Hepatocyte (in vitro differentiated cells): ENCODE data around the gene RTN4R.

Source experiments
- EZH2 ChIP-seq: fragments of 200-600 bp; sonication (generic); IDR thresholded peaks from 2 replicates; pipeline ENCODE4 v1.6.1; 2016; ENCODE audit warnings: antibody characterized with exemption, mild to moderate bottlenecking, borderline replicate concordance
- EZH2phosphoT487 ChIP-seq: fragments of 200-600 bp; sonication (generic); IDR thresholded peaks from one replicate; pipeline ENCODE4 v1.6.1; 2018; ENCODE audit warnings: antibody characterized with exemption, mild to moderate bottlenecking, low read depth, moderate library complexity; ENCODE audit not compliant: unreplicated experiment, severe bottlenecking
- TF ChIP-seq, protein P1 (sequence below): fragments of 200-600 bp; sonication (generic); IDR thresholded peaks from 2 replicates; pipeline ENCODE4 v1.5.1; 2016; ENCODE audit warnings: antibody characterized with exemption, mild to moderate bottlenecking; ENCODE audit not compliant: poor library complexity

GRCh38 chr22:20209761-20210250, 58.3 kb downstream of the RTN4R start:
- TF ChIP-seq, protein P1, sequence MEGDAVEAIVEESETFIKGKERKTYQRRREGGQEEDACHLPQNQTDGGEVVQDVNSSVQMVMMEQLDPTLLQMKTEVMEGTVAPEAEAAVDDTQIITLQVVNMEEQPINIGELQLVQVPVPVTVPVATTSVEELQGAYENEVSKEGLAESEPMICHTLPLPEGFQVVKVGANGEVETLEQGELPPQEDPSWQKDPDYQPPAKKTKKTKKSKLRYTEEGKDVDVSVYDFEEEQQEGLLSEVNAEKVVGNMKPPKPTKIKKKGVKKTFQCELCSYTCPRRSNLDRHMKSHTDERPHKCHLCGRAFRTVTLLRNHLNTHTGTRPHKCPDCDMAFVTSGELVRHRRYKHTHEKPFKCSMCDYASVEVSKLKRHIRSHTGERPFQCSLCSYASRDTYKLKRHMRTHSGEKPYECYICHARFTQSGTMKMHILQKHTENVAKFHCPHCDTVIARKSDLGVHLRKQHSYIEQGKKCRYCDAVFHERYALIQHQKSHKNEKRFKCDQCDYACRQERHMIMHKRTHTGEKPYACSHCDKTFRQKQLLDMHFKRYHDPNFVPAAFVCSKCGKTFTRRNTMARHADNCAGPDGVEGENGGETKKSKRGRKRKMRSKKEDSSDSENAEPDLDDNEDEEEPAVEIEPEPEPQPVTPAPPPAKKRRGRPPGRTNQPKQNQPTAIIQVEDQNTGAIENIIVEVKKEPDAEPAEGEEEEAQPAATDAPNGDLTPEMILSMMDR: no peak
- TF ChIP-seq EZH2: no peak
- TF ChIP-seq EZH2phosphoT487: no peak
